ENCODE data around the gene PVR. TPM values are rescaled to one million over a fixed set of nuclear protein-coding genes. Genes with fewer than 3 reads are reported as not detected.
"Not testable (repeated sequence)": the region's sequence is repeated elsewhere in the genome, so short reads cannot be mapped to it uniquely, and the experiment has no call there.

The PVR gene
- total RNA-seq, 1 donor = 4.5 TPM

GRCh38 chr19:44704982-44705381 lies 61.3 kb downstream of the PVR start:
- Histone ChIP-seq H3K9me3 (ENCODE audit: low read depth, low read length) (no peaks in the 10 kb centered on the region), H3K4me3 (ENCODE audit: low read length) (no peak overlapping the region), H3K4me1 (ENCODE audit: insufficient read depth, low read length) (no peaks in the 10 kb centered on the region), H3K27me3 (ENCODE audit: insufficient read depth, low read length) (no peaks in the 10 kb centered on the region)

GRCh38 chr19:44705502-44706010 lies 61.8 kb downstream of the PVR start:
- Histone ChIP-seq H3K4me3 (ENCODE audit: low read length) (no peak overlapping the region), H3K27me3 (ENCODE audit: insufficient read depth, low read length) (no peaks in the 10 kb centered on the region), H3K4me1 (ENCODE audit: insufficient read depth, low read length) (no peaks in the 10 kb centered on the region), H3K9me3 (ENCODE audit: low read depth, low read length) (no peaks in the 10 kb centered on the region)

- H3K4me1 ChIP-seq (ENCODE audit: insufficient read depth, low read length) = no peaks in the 10 kb centered on the region
- H3K27me3 ChIP-seq (ENCODE audit: insufficient read depth, low read length) = no peaks in the 10 kb centered on the region
- H3K4me3 ChIP-seq (ENCODE audit: low read length) = no peak overlapping the region
- H3K9me3 ChIP-seq (ENCODE audit: low read depth, low read length) = no peaks in the 10 kb centered on the region
These were observed 63.0 kb downstream of the PVR start for GRCh38 chr19:44706506-44707236.

GRCh38 chr19:44707794-44708193 lies 64.1 kb downstream of the PVR start:
- no peaks in the 10 kb centered on the region for H3K27me3 ChIP-seq (ENCODE audit: insufficient read depth, low read length)

GRCh38 chr19:44708940-44709339 lies 65.2 kb downstream of the PVR start:
- Histone ChIP-seq H3K27me3 (ENCODE audit: insufficient read depth, low read length) (no peaks in the 10 kb centered on the region), H3K4me1 (ENCODE audit: insufficient read depth, low read length) (no peaks in the 10 kb centered on the region), H3K4me3 (ENCODE audit: low read length) (no peak overlapping the region), H3K9me3 (ENCODE audit: low read depth, low read length) (no peaks in the 10 kb centered on the region)

More at GRCh38 chr19:44707794-44708193, 64.1 kb downstream of the PVR start:
- no peaks in the 10 kb centered on the region for H3K9me3 ChIP-seq (ENCODE audit: low read depth, low read length)
- no peak overlapping the region for H3K4me3 ChIP-seq (ENCODE audit: low read length)
- H3K4me1 ChIP-seq (ENCODE audit: insufficient read depth, low read length) = no peaks in the 10 kb centered on the region

DNA sequence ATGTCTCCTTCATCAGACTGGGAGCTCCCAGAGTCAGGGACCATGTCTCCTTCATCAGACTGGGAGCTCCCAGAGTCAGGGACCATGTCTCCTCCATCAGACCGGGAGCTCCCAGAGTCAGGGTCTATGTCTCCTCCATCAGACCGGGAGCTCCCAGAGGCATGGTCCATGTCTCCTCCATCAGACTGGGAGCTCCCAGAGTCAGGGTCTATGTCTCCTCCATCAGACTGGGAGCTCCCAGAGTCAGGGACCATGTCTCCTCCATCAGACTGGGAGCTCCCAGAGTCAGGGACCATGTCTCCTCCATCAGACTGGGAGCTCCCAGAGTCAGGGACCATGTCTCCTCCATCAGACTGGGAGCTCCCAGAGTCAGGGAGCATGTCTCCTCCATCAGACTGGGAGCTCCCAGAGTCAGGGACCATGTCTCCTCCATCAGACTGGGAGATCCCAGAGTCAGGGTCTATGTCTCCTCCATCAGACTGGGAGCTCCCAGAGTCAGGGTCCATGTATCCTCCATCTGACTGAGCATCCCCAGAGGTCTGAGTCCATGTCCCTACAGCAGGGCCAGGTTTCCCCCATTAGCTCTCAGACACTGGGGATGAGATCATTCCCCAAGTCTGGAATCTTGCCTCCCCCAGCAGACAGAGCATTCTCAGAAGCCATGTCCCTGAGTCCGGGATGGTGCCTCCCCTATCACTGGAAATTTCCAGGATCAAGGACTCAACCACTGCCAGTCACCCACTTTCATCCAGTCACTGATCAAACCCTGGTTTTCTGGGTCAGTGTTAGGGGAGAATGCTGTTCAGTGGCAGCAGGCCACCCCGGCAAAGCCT lies 65.9 kb downstream of the PVR start:
- not testable (repeated sequence) for H3K9me3 ChIP-seq (ENCODE audit: low read depth, low read length); H3K4me3 ChIP-seq (ENCODE audit: low read length)

DNA sequence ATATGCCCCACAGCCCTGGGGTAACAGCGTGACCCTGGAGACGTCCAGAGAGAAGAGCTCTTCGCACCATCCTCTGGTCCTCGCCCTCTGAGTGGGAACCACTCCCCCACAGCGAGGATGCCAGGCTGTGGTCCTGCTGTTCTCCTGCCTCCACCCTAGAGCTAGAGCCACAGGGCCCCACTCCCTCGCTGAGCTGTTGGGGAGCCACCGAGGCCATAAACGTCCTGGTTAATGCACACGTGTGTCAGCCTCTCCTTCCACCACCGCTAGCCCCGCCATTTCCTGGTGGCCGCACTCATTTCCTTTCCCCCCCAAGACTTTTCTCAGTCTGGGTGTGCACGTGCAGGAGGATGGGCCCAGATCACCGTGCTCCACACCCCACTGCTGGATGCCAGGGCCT lies 66.8 kb downstream of the PVR start:
- Histone ChIP-seq H3K27me3 (ENCODE audit: insufficient read depth, low read length) (no peaks in the 10 kb centered on the region), H3K4me1 (ENCODE audit: insufficient read depth, low read length) (no peaks in the 10 kb centered on the region), H3K4me3 (ENCODE audit: low read length) (no peak overlapping the region), H3K9me3 (ENCODE audit: low read depth, low read length) (no peaks in the 10 kb centered on the region)

More for the DNA sequence above, 65.9 kb downstream of the PVR start:
- H3K4me1 ChIP-seq (ENCODE audit: insufficient read depth, low read length); H3K27me3 ChIP-seq (ENCODE audit: insufficient read depth, low read length): not testable (repeated sequence)

- H3K27me3 ChIP-seq (ENCODE audit: insufficient read depth, low read length) = no peaks in the 10 kb centered on the region
- H3K9me3 ChIP-seq (ENCODE audit: low read depth, low read length) = no peaks in the 10 kb centered on the region
- peaks cover under 1% of the 10 kb centered on the region for H3K4me1 ChIP-seq (ENCODE audit: insufficient read depth, low read length)
- no peak overlapping the region for H3K4me3 ChIP-seq (ENCODE audit: low read length)
These were observed 69.3 kb downstream of the PVR start for GRCh38 chr19:44712864-44713515.

Other genes starting within 250 kb of the PVR start
- 0.63 TPM for gene ZNF285, start 242.3 kb upstream of the PVR start, total RNA-seq
- gene ZNF229, start 195.4 kb upstream of the PVR start, total RNA-seq = 0.21 TPM
- gene ZNF180, start 143.4 kb upstream of the PVR start, total RNA-seq = 8.6 TPM
- not detected for gene CEACAM20, start 114.2 kb upstream of the PVR start, total RNA-seq
- gene IGSF23, start 30.3 kb upstream of the PVR start, total RNA-seq = not detected
- 0.63 TPM for gene CEACAM19, start 27.6 kb downstream of the PVR start, total RNA-seq
- gene CEACAM16, start 55.2 kb downstream of the PVR start, total RNA-seq = not detected
- 33.0 TPM for gene BCL3, start 104.8 kb downstream of the PVR start, total RNA-seq
- not detected for gene CBLC, start 134.0 kb downstream of the PVR start, total RNA-seq
- gene BCAM, start 165.2 kb downstream of the PVR start, total RNA-seq = not detected
- 22.1 TPM for gene NECTIN2, start 202.4 kb downstream of the PVR start, total RNA-seq
- 23.4 TPM for gene TOMM40, start 247.3 kb downstream of the PVR start, total RNA-seq

Measured in mononuclear cell (primary cell).